SU-DHL-6 (cell line): ENCODE results near the gene RGS8.

Experiments
- H2AFZ ChIP-seq: fragments of 200-600 bp; sonication (generic); 2 replicates; pipeline ENCODE4 v1.6.1; 2014; ENCODE audit warnings: low read depth, mild to moderate bottlenecking, moderate library complexity, mixed read lengths, antibody characterized with exemption, low read length; ENCODE audit not compliant: severe bottlenecking
- H3F3A ChIP-seq: fragments of 200-600 bp; shearing (Covaris generic); 2 replicates; pipeline ENCODE4 v1.6.0; 2016; ENCODE audit warnings: antibody characterized with exemption, mild to moderate bottlenecking; ENCODE audit not compliant: insufficient read depth
- H3K27ac ChIP-seq: fragments of 200-600 bp; sonication (generic); 2 replicates; pipeline ENCODE4 v1.5.1; 2016; ENCODE audit warnings: low read depth, mild to moderate bottlenecking, low read length, moderate library complexity, mixed read lengths
- H3K27me3 ChIP-seq: fragments of 200-600 bp; sonication (generic), shearing (Covaris generic); 2 replicates; pipeline ENCODE4 v1.6.0; 2014; ENCODE audit warnings: mild to moderate bottlenecking, low read length
- H3K36me3 ChIP-seq: fragments of 200-600 bp; sonication (generic); 2 replicates; pipeline ENCODE4 v1.6.1; 2014; ENCODE audit warnings: mild to moderate bottlenecking, low read length, mixed read lengths
- H3K4me2 ChIP-seq: fragments of 300-600, 200-600 bp; shearing (Covaris generic), sonication (generic); 2 replicates; pipeline ENCODE4 v1.6.0; 2014; ENCODE audit warnings: low read length, low read depth, mild to moderate bottlenecking; ENCODE audit not compliant: poor library complexity, severe bottlenecking
- H3K4me3 ChIP-seq: fragments of 200-600 bp; sonication (generic); 2 replicates; pipeline ENCODE4 v1.5.1; 2014; ENCODE audit warnings: antibody characterized with exemption, low read length, mild to moderate bottlenecking, mixed read lengths; ENCODE audit not compliant: insufficient read depth, poor library complexity, severe bottlenecking
- H3K79me2 ChIP-seq: fragments of 200-600 bp; sonication (generic); 2 replicates; pipeline ENCODE4 v1.6.1; 2014; ENCODE audit warnings: mild to moderate bottlenecking, low read length, moderate library complexity; ENCODE audit not compliant: insufficient read depth
- H3K9ac ChIP-seq: fragments of 200-600 bp; sonication (generic); 2 replicates; pipeline ENCODE4 v1.7.0; 2014; ENCODE audit warnings: mild to moderate bottlenecking, low read length
- H3K9me2 ChIP-seq: fragments of 200-600 bp; sonication (generic); replicated peaks from 2 replicates; pipeline ENCODE4 v1.6.1; 2014; ENCODE audit warnings: low read length; ENCODE audit not compliant: insufficient read depth
- H3K9me3 ChIP-seq: fragments of 200-600 bp; sonication (generic); 2 replicates; pipeline ENCODE4 v1.6.1; 2014; ENCODE audit warnings: low read length, mixed read lengths; ENCODE audit not compliant: insufficient read depth
- H4K20me1 ChIP-seq: fragments of 200-600 bp; sonication (generic); 2 replicates; pipeline ENCODE4 v1.6.1; 2014; ENCODE audit warnings: low read depth, mild to moderate bottlenecking, antibody characterized with exemption, low read length, moderate library complexity, mixed read lengths
- CTCF ChIP-seq: fragments of 200-600 bp; sonication (generic); IDR thresholded peaks from one replicate; pipeline ENCODE4 v1.5.1; 2017; ENCODE audit warnings: antibody characterized with exemption, mild to moderate bottlenecking, low read length, moderate library complexity; ENCODE audit not compliant: insufficient read depth, poor library complexity, severe bottlenecking
- EZH2phosphoT487 ChIP-seq: fragments of 200-600 bp; sonication (generic), shearing (Covaris generic); conservative IDR thresholded peaks from 2 replicates; pipeline ENCODE4 v1.6.1; 2018; ENCODE audit warnings: mild to moderate bottlenecking, antibody characterized with exemption, low read length, moderate library complexity, mixed read lengths

The RGS8 gene

GRCh38 chr1:182721525-182721924, 37.1 kb upstream of the RGS8 start:
- no peak overlapping the region for H3K9ac ChIP-seq
- H3K27me3 ChIP-seq: no peaks in the 10 kb centered on the region
- H3K79me2 ChIP-seq: no peaks in the 10 kb centered on the region
- no peak overlapping the region for H3K4me3 ChIP-seq
- H3K9me3 ChIP-seq: no peaks in the 10 kb centered on the region
- H3K27ac ChIP-seq: no peak overlapping the region
- TF ChIP-seq CTCF (no peak), EZH2phosphoT487 (no peak)
- no peak overlapping the region for H3K4me2 ChIP-seq
- H3F3A ChIP-seq: no peaks in the 10 kb centered on the region
- no peak overlapping the region for H2AFZ ChIP-seq
- no peaks in the 10 kb centered on the region for H3K9me2 ChIP-seq
- no peaks in the 10 kb centered on the region for H3K36me3 ChIP-seq
- no peaks in the 10 kb centered on the region for H4K20me1 ChIP-seq

- H3F3A ChIP-seq: no peaks in the 10 kb centered on the region
- H3K9me2 ChIP-seq: no peaks in the 10 kb centered on the region
- no peak overlapping the region for H3K27ac ChIP-seq
- H3K4me3 ChIP-seq: no peak overlapping the region
- no peak overlapping the region for H2AFZ ChIP-seq
- H3K79me2 ChIP-seq: no peaks in the 10 kb centered on the region
- TF ChIP-seq EZH2phosphoT487: no peak
- no peak for TF ChIP-seq CTCF
- no peaks in the 10 kb centered on the region for H4K20me1 ChIP-seq
- H3K27me3 ChIP-seq: no peaks in the 10 kb centered on the region
- H3K36me3 ChIP-seq: no peaks in the 10 kb centered on the region
- no peak overlapping the region for H3K4me2 ChIP-seq
- H3K9me3 ChIP-seq: no peaks in the 10 kb centered on the region
- no peak overlapping the region for H3K9ac ChIP-seq
Observed at GRCh38 chr1:182720463-182720862, 36.1 kb upstream of the RGS8 start.

GRCh38 chr1:182719553-182719952, 35.2 kb upstream of the RGS8 start:
- no peaks in the 10 kb centered on the region for H3F3A ChIP-seq

More at GRCh38 chr1:182719553-182719952, 35.2 kb upstream of the RGS8 start:
- Histone ChIP-seq H3K27ac (no peak overlapping the region), H3K9ac (no peak overlapping the region), H3K36me3 (no peaks in the 10 kb centered on the region), H4K20me1 (no peaks in the 10 kb centered on the region), H3K9me2 (no peaks in the 10 kb centered on the region), H2AFZ (no peak overlapping the region), H3K9me3 (no peaks in the 10 kb centered on the region), H3K4me3 (no peak overlapping the region), H3K27me3 (no peaks in the 10 kb centered on the region), H3K4me2 (no peak overlapping the region), H3K79me2 (no peaks in the 10 kb centered on the region)
- no peak for TF ChIP-seq CTCF
- TF ChIP-seq EZH2phosphoT487: no peak
